Natural killer cell (primary cell): ENCODE measurements around the gene RALGPS1. TPM values are rescaled to one million over a fixed set of nuclear protein-coding genes. Genes with fewer than 3 reads are reported as not detected.

Experiments used
- ATAC-seq, 3 donors: fragments of 150-1000 bp in 2 of 3; fragments of 200-7000 bp in 1 of 3; cut with Tn5 transposase; 1 replicate in 1 of 3; 2 replicates in 2 of 3; pipeline ENCODE4 v1.10.0; 2021; ENCODE audit warnings: mild to moderate bottlenecking in 2 of 3, moderate library complexity in 2 of 3
- DNase-seq, 2 donors: peaks; one replicate each; pipeline versions ENCODE4 v3.0.0 to v3.0.0-alpha.2; 2013 to 2021; ENCODE audit warnings: mixed read lengths in 1 of 2
- H3K27ac ChIP-seq: one replicate; pipeline ENCODE4 v1.5.1; 2013; ENCODE audit warnings: mild to moderate bottlenecking, low read length
- H3K27me3 ChIP-seq: one replicate; pipeline ENCODE4 v1.6.1; 2013; ENCODE audit warnings: low read length; ENCODE audit not compliant: control insufficient read depth, insufficient read depth
- H3K36me3 ChIP-seq: one replicate; pipeline ENCODE4 v1.6.1; 2013; ENCODE audit warnings: low read length; ENCODE audit not compliant: control insufficient read depth, insufficient read depth
- H3K4me1 ChIP-seq: one replicate; pipeline ENCODE4 v1.6.1; 2013; ENCODE audit warnings: low read length; ENCODE audit not compliant: control insufficient read depth, insufficient read depth
- H3K4me3 ChIP-seq: one replicate; pipeline ENCODE4 v1.5.1; 2013; ENCODE audit warnings: low read length
- H3K9me3 ChIP-seq: one replicate; pipeline ENCODE4 v1.6.1; 2013; ENCODE audit warnings: low read length; ENCODE audit not compliant: control insufficient read depth, insufficient read depth
- H3K27ac Mint-ChIP-seq, 2 donors: one replicate each; pipeline ENCODE4 v1.8.0; 2022; ENCODE audit warnings: mild to moderate bottlenecking in 2 of 2, mixed read lengths in 2 of 2, moderate library complexity in 1 of 2
- H3K27me3 Mint-ChIP-seq, 2 donors: one replicate each; pipeline ENCODE4 v1.8.0; 2022; ENCODE audit warnings: low read depth in 2 of 2, mixed read lengths in 2 of 2
- H3K36me3 Mint-ChIP-seq: one replicate; pipeline ENCODE4 v1.8.0; 2022; ENCODE audit warnings: mixed read lengths
- H3K4me1 Mint-ChIP-seq, 2 donors: one replicate each; pipeline ENCODE4 v1.8.0; 2022; ENCODE audit warnings: mixed read lengths in 2 of 2
- H3K4me3 Mint-ChIP-seq: one replicate; pipeline ENCODE4 v1.8.0; 2022; ENCODE audit warnings: mild to moderate bottlenecking, moderate library complexity, mixed read lengths
- H3K9me3 Mint-ChIP-seq, 2 donors: one replicate each; pipeline ENCODE4 v1.8.0; 2022; ENCODE audit warnings: mixed read lengths in 2 of 2
- WGBS: methylation state at CpG from one replicate; pipeline ENCODE4 v1.1.7; 2013; ENCODE audit warnings: missing lambda C conversion rate; ENCODE audit not compliant: insufficient coverage; 5-methylcytosine and 5-hydroxymethylcytosine counted together
- intact Hi-C: fragments of 100-400 bp; cut with micrococcal nuclease; formaldehyde crosslinking; loops from one replicate; pipeline ENCODE4 v1.14.2; 2022
- total RNA-seq, 4 donors: library from RNA; stranded (reverse); fragments of 120-200 nt in 1 of 4; gene quantifications; one replicate each; pipeline versions ENCODE4 v1.2.3 to v1.2.4, GENCODE V29; 2013 to 2022
- TF ChIP-seq, protein P1 (sequence below): fragments of 200-600 bp; IDR thresholded peaks from one replicate; pipeline ENCODE4 v1.8.0; 2022; ENCODE audit warnings: antibody characterized with exemption

The RALGPS1 gene
- total RNA-seq, 3 donors from 2014 or later (not counting 1 experiment from before 2014, with no cell fraction given) = 11.9 to 21.2 (median 13.2) TPM

DNA sequence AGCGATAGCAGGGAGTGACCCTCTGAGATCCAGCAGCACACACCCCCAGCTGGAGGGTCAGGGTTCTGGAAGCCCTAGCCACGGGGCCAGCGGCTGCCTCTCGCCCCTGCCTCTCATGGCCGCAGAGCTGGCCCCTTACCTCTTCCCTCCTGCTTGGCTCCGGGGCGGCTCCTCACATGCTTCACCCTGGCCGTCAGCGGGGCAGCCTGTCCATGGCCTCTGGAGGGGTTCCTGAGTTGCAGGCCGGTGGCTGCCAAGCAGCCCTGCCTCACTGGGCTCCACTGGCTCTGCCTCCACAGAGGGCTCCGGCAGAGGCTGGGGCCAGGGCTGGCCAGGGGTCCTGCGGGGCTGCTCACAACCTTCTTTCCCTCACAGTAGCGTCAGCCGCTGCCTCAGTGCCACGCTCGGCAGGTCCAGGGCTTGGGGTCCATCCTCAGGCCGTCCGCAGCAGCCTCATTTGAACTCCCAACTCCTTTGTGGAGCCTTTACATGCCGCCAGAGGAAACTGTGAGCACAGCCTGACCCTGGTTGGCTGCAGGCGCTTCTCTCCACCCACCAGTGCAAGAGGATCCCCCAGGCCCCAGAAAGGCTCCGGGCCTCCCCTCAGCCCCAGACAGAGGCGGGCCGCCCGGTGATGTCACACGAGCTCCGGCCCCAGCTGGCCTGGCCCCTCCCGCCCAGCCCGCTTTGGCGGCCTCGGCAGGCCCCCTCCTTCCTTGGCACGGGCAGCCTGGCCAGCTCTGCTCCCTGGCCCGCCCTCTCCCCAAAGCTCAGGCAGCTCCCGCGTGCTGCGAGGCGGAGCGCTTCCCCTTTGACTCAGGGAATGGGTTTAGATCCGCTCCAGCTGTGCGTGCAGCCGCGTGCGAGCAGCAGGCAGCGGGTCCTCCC, 207.8 kb downstream of the RALGPS1 start, which contains the start of gene ANGPTL2:
TSS of gene ANGPTL2 (minus strand) at position 460 of the 888 bp plus-strand sequence. CDS start 13,904 bp downstream, outside the sequence.
- DNase-seq = peak in 1 of 2 donors; percentile 24
- peaks cover 8 to 16% of the 10 kb centered on the region in 2 donors for H3K4me1 Mint-ChIP-seq
- Histone ChIP-seq H3K4me3 (no peak within 1 kb of the TSS), H3K4me1 (peaks cover 14% of the 10 kb centered on the region), H3K36me3 (no peaks in the 10 kb centered on the region), H3K27ac (no peak within 1 kb of the TSS), H3K9me3 (no peaks in the 10 kb centered on the region), H3K27me3 (peaks cover 16% of the 10 kb centered on the region)
- peak within 1 kb of the TSS; percentile 55 for H3K4me3 Mint-ChIP-seq
- H3K27ac Mint-ChIP-seq = no peak within 1 kb of the TSS
- H3K36me3 Mint-ChIP-seq = no peaks in the 10 kb centered on the region
- H3K9me3 Mint-ChIP-seq = no peaks in the 10 kb centered on the region
- TF ChIP-seq, protein P1, sequence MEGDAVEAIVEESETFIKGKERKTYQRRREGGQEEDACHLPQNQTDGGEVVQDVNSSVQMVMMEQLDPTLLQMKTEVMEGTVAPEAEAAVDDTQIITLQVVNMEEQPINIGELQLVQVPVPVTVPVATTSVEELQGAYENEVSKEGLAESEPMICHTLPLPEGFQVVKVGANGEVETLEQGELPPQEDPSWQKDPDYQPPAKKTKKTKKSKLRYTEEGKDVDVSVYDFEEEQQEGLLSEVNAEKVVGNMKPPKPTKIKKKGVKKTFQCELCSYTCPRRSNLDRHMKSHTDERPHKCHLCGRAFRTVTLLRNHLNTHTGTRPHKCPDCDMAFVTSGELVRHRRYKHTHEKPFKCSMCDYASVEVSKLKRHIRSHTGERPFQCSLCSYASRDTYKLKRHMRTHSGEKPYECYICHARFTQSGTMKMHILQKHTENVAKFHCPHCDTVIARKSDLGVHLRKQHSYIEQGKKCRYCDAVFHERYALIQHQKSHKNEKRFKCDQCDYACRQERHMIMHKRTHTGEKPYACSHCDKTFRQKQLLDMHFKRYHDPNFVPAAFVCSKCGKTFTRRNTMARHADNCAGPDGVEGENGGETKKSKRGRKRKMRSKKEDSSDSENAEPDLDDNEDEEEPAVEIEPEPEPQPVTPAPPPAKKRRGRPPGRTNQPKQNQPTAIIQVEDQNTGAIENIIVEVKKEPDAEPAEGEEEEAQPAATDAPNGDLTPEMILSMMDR = no peak
- peak; percentile 47 to 82 (median 68) for ATAC-seq
- intact Hi-C loops = no loop called here
- peaks cover 42 to 53% of the 10 kb centered on the region in 2 donors for H3K27me3 Mint-ChIP-seq
- 19% methylated on average over 43 of the region's 43 CpGs for WGBS

DNA sequence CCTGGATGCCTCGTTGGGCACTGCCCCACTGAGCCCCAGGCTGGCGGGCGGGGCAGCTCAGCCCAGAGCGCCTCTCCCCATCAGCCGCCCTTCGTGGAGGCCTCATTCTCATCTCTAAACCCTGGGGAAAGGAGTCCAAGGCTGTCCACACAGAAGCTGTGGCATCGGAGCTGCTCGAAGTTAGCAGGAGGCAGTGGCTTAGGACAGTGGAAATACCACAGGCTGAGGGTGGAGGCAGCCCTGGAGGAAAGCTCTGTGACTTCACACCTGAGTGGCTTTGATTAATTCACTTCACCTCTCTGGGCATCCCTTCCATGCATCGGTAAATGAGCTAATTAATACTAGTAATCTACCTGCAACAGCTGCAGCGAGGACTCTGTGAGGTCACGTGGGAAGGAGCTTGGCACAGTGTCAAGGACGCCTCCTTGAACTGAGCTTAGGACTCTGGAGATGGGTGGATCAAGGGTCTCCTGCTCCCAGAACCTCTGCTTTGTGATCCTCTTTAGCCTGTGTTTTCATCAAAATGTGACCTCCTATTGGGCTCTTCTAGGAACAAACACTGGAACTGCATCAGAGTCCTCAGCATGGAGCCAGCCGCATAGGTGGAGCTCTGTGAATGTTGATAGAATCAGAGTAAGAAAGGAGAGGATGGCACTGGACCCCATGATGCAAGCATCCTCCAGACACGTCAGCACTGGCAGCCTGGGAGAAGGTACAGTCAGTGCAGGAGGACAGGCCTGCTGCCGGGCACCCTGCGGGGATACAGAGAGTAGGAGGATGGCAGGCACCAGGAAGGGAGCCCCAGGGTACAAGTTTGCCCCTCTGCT, 208.7 kb downstream of the RALGPS1 start:
- 47% methylated on average over 16 of the region's 16 CpGs for WGBS
- TF ChIP-seq, protein P1 = no peak
- no peaks in the 10 kb centered on the region for H3K36me3 ChIP-seq
- Mint-ChIP-seq H3K9me3 (no peaks in the 10 kb centered on the region), H3K27ac (no peak overlapping the region), H3K4me3 (peak overlapping the region; percentile 55), H3K4me1 (peaks cover 8 to 16% of the 10 kb centered on the region in 2 donors), H3K27me3 (peaks cover 44 to 53% of the 10 kb centered on the region in 2 donors), H3K36me3 (no peaks in the 10 kb centered on the region)
- H3K27ac ChIP-seq = no peak overlapping the region
- H3K4me1 ChIP-seq = peaks cover 14% of the 10 kb centered on the region
- intact Hi-C loops = no loop called here
- H3K27me3 ChIP-seq = peaks cover 16% of the 10 kb centered on the region
- no peaks in the 10 kb centered on the region for H3K9me3 ChIP-seq
- ATAC-seq = peak in 1 of 3 donors; percentile 34
- DNase-seq = no peak
- H3K4me3 ChIP-seq = no peak overlapping the region

DNA sequence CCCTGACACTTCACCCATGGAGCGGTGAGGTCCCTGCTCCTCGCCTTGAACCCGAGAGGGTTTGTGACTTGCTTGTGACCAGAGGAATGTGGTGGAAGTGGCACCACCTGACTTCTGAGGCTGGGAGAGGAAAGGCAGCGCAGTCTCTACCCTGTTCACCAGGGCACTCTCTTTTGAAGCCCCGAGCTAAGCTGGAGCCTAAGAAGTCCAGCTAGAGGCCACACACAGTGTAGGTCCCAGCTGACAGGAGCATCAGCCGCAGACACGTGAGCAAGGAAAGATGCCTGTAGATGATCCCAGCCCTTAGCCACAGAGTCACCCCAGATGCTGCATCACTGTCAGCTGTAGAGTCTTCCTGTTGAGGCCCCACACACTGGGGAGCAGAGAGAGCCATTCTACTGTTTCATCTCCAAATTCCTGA, 209.5 kb downstream of the RALGPS1 start:
- TF ChIP-seq, protein P1 = no peak
- H3K36me3 ChIP-seq = no peaks in the 10 kb centered on the region
- WGBS = 96% methylated on average over 7 of the region's 7 CpGs
- DNase-seq (no peak), ATAC-seq (no peak)
- peaks cover 44 to 53% of the 10 kb centered on the region in 2 donors for H3K27me3 Mint-ChIP-seq
- H3K4me3 ChIP-seq = no peak overlapping the region
- H3K27ac ChIP-seq = no peak overlapping the region
- no peaks in the 10 kb centered on the region for H3K36me3 Mint-ChIP-seq
- H3K9me3 ChIP-seq = no peaks in the 10 kb centered on the region
- H3K27ac Mint-ChIP-seq = no peak overlapping the region
- peaks cover 16% of the 10 kb centered on the region for H3K27me3 ChIP-seq
- H3K9me3 Mint-ChIP-seq = no peaks in the 10 kb centered on the region
- intact Hi-C loops = no loop called here
- H3K4me3 Mint-ChIP-seq = no peak overlapping the region
- peaks cover 14% of the 10 kb centered on the region for H3K4me1 ChIP-seq
- H3K4me1 Mint-ChIP-seq = peaks cover 8 to 16% of the 10 kb centered on the region in 2 donors
